ENCODE results near the gene STAG1.
A peak's percentile ranks its signal among the peaks of the same experiment; 100 is the strongest.
"Not testable (repeated sequence)": the region's sequence is repeated elsewhere in the genome, so short reads cannot be mapped to it uniquely, and the experiment has no call there.

STAG1 gene

GRCh38 chr3:136752172-136752421 lies at the start of gene STAG1:
Gene STAG1, minus strand, starts transcription at chr3:136752378. Its CDS starts 121,480 bp downstream, at chr3:136630898.
- DNase-seq, result no peak

DNA sequence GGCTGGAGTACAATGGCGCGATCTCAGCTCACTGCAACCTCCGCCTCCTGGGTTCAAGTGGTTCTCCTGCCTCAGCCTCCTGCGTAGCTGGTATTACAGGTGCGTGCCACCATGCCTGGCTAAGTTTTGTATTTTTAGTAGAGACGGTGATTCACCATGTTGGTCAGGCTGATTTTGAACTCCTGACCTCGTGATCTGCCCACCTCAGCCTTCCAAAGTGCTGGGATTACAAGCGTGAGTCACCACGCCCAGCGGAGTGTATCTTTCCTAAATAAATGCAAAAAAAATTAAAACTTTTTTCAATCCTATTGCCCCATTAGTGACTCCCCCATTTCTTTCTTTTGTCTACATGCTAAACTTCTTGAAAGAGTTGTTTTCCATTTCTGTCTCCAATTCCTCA lies 49.0 kb upstream of the STAG1 start:
- not testable (repeated sequence) for DNase-seq

- DNase-seq, result no peak
These were observed 40.6 kb upstream of the STAG1 start for GRCh38 chr3:136792556-136793330.

DNA sequence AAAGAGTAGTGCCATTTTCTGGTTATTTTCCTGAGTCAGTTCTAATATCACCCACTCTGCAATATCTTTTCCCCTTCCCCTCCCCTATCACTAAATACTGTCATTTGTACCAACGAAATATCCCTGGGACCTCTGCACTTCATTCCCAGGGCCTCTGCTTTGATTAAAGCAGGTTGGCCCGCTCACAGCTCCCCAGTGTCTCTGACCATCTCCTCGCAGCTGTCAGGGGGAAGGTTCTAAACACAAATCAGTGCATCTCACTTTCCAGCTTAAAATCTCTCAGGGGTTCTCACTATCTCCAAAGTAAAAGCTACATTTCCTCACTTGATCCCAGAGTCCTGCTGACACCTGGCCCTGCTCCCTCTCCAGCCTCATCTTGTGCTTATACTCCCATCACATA lies 38.6 kb upstream of the STAG1 start:
- no peak for DNase-seq

DNA sequence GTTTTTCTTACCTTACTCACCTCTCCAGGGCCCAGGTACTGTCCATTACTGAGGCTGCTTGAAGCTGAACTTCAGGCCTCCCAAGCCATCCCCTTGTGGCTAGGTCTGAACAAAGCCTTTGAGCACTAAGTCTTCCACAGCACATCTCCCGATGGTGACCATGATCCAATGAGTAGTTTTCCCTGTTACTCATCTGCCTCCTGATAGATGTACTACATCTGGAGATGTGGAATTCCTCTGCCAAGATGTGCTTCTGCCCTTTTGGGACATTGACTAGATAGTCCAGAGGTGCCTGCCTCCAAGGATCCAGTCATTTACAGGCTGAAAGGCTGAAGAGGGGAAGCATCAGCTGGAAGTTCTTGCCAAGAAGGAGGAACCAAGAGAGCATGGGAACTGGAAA lies 37.8 kb upstream of the STAG1 start:
- no peak for DNase-seq

GRCh38 chr3:136788154-136788553 lies 36.0 kb upstream of the STAG1 start:
- no peak for DNase-seq

DNA sequence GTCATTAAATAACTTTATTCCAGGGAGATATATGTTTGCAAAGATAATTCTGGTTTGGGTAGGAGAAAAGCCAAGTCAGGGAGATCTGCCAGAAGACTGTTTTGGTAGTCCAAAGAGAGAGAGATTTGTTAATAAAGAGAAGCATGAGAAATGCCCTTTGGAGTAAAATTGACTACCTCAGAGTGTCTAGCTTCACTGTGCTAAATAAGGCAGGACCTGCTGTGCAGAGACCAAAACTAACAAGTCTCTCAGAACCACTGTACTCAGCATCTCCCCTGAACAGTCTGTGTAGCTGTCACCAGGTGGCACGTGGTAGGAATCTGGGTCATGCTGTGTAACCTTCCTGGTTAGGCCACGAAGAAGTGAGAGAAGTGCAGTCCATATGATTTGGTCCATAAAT lies 35.2 kb upstream of the STAG1 start:
- no peak for DNase-seq

GRCh38 chr3:136783708-136784191 lies 31.6 kb upstream of the STAG1 start:
- DNase-seq, result no peak

DNA sequence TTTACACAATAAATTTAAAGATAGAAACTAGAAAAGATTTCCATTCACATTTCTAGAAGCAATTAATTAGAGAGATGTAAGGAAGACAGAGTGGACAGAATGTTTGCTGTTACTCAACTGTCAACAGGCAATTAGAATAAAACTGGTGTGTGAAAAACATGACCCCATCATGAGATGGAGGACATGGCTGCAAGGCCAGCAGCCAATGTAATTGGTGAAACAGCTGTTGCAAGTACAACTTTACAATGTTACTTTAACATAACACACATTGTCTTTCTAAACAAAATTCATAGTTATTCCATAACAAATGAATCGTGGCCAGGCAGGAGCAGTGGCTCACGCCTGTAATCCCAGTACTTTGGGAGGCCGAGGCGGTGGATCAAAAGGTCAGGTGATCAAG lies 28.6 kb upstream of the STAG1 start:
- no peak for DNase-seq

DNA sequence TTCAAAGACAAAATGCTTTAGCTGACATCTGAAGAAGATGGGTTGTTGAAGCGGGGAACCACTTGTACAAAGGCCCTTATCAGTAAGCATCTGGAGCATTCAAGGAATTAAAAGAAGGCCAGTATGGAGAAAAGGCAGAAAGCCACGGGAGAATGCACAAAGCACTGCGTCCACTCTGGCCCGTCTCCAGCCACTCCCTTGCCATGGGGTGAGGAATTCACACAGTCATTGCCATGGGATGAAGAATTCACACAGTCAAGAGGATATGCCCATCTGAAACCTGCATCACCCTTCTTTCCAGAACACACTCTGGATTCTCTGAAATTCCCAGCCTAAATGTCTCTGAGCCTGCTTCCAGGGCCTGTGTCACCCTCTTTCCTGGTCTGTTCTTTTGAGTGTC lies 26.7 kb upstream of the STAG1 start:
- no peak for DNase-seq

- DNase-seq, result no peak
These were observed 20.5 kb upstream of the STAG1 start for GRCh38 chr3:136772709-136773108.

GRCh38 chr3:136758160-136759102 lies 6.3 kb upstream of the STAG1 start:
- DNase-seq, result not testable (repeated sequence)

GRCh38 chr3:136755192-136755591 lies 3.0 kb upstream of the STAG1 start:
- DNase-seq, result no peak

GRCh38 chr3:136753326-136753939 lies 1.3 kb upstream of the STAG1 start:
- DNase-seq, result no peak

DNA sequence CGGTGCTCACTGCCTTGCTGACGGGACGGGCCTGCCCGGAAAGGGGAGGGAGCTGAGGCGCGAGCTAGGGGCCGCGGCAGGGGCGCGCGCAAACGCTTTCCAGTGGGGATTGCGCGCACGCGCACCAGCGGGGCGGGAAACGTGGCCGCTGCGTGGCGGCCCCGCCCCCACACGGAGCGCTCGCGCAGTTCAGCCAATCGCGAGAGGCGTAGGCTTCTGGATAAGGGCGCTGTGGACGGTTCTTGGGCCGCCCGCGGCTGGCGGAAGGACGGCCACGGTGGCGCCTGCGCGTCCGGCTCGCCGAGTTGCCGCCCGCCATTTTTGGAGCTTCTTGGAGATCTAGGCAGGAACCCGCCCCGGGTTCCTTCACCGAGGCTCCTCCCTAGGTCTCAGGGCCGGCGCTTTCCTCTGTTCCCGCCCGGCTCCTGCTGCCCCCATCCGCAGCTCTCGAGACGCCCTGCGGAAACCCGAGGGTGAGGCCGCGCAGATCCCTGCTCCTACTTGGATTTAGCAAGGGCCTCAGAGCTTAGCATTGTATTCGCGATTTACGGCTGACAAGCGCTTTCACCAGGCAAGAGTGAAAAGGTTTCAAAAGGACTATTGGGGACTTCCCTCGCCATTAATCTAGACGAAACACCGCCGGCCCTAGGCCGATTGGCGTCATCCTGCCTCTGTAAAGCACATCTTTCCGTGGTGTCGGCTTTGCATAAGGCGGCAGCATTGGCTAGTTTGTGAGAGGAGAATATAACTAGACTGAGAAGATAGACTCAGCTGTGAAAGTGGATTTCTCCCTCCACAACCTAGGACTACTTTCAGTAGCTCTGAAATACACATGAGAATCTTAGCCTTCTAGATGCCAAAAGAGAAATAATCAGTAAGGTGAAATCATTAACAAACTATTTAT lies 496 bp upstream of the STAG1 start:
- peak; percentile 99 for DNase-seq

DNA sequence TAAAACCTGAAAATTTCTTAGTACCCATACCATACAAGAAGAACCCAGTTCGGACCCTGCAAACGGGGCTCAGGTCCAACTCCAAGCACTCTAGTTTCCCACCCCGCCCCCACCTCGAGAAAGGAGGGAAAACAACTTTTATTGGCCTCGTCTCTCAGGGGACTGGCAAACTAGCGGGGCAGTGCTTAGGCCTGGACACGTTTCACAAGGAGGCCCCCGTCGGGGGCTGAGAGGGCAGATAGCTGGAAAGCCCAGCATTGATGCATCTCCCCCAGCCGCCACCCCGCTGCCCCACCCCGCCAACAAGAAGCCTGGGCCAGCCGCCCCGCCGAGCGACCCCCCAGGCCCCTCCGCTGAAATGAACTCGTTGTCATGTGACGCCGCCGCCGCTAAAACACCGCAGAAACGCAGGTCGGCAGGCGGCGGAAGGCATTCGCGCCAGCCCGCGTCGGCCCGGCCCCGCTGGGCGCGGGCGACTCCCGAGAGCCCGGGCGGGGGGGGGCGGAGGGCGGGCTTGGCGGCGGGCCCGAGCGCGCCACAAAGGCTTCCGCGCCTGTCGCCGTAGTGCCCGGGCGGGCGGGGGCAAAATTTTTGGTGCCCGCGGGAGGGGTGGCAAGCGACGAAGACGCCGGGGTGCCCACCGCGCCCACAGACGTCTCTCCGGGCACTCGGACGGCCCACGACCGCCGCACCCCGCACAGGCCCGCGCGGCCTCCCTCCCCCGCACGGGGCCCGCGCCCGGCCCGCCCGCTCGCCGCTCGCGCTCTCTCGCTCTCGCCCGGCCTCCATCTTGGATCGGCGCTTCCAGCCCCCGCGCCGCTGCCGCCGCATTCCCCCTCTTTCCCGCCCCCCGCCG lies 634 bp downstream of the STAG1 start:
- peak; percentile 85 for DNase-seq

- DNase-seq, result no peak
These were observed 1.3 kb downstream of the STAG1 start for GRCh38 chr3:136750897-136751315.

DNA sequence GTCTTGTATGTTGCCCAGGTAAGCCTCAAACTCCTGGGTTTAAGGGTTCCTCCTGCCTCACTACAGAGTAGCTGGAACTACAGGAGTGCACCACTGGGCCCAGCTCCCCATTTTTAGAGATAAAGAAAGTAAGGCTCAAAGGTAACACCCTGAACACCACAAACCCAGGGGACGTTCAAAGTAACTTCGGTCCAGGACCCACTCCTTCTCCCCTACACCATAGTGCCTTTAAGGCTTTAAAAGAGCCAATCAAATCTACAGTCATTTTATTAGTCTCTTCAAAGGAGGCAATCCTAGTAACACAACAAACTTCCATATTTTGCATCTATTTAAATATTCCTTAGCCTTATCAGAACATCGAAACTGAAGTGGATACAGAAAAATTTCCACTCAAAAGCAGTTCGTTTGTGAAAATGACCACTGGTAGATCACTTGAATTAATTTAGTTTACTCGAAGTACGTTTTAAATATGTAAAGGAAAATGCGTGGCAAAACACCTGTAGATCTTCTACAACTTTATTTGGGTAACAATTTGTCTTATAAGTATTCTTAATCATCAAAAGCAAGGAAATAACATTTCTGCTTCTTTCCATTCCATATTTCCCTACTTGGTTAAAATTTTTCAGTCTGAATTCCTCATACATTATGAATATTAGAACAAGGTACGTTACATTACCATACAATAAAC lies 1.8 kb downstream of the STAG1 start:
- DNase-seq, result no peak

GRCh38 chr3:136749602-136750001 lies 2.6 kb downstream of the STAG1 start:
- not testable (repeated sequence) for DNase-seq

DNA sequence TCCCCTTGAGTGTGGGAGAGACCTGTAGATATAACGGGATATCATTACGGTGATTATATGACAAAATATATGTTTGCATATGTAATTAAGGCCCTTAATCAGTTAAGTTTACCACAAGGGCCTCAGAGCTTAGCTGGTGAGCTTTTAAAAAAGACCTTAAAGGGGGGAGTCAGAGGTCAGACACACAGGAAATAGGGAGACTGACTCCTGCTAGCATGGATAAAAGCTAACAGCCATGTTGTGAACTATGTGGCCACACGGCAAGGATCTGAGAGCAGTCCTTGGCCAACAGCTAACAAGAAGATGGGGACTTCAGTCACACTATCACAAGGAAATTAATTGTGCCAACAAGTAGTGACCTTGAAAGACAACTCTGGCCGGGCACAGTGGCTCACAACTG lies 3.1 kb downstream of the STAG1 start:
- DNase-seq, result no peak

- DNase-seq, result no peak
These were observed 6.3 kb downstream of the STAG1 start for GRCh38 chr3:136745916-136746315.

Data from NCI-H2107 (cell line).